GM12878 (cell line): ENCODE data around the gene FAM111B. TPM values are rescaled to one million over a fixed set of nuclear protein-coding genes. Genes with fewer than 3 reads are reported as not detected.

Experiments
- BRCA1 ChIP-seq: IDR thresholded peaks from 2 replicates; pipeline ENCODE4 v1.6.1; 2011; ENCODE audit warnings: low read depth, low read length, improper control_type of control experiment
- E2F8 ChIP-seq: fragments of 450-650 bp; IDR thresholded peaks from 2 replicates; pipeline ENCODE4 v1.6.1; 2018; ENCODE audit warnings: mild to moderate bottlenecking, low read depth, moderate library complexity; ENCODE audit not compliant: partially characterized antibody
- EGR1 ChIP-seq, 2 experiments: IDR thresholded peaks; 1 replicate in 1 of 2; 2 replicates in 1 of 2; pipeline ENCODE4 v1.6.1; 2011 to 2012; ENCODE audit warnings: low read depth in 2 of 2, low read length in 2 of 2, borderline replicate concordance in 1 of 2, mild to moderate bottlenecking in 1 of 2, moderate library complexity in 1 of 2
- ELK1 ChIP-seq: IDR thresholded peaks from 2 replicates; pipeline ENCODE4 v1.6.1; 2012; ENCODE audit warnings: low read depth, low read length, improper control_type of control experiment
- HDGF ChIP-seq: fragments of 450-650 bp; IDR thresholded peaks from 2 replicates; pipeline ENCODE4 v1.6.1; 2016; ENCODE audit warnings: antibody characterized with exemption
- IKZF2 ChIP-seq, 2 experiments: fragments of 450-650 bp; IDR thresholded peaks; 2 replicates each; pipeline ENCODE4 v1.6.1; 2017; ENCODE audit warnings: mild to moderate bottlenecking in 2 of 2, moderate library complexity in 2 of 2
- IRF5 ChIP-seq: fragments of 450-650 bp; IDR thresholded peaks from 2 replicates; pipeline ENCODE4 v1.6.1; 2017; ENCODE audit warnings: borderline replicate concordance
- MYB ChIP-seq: fragments of 150-350 bp; IDR thresholded peaks from 2 replicates; pipeline ENCODE4 v1.6.1; 2014; ENCODE audit warnings: mild to moderate bottlenecking, low read depth, low read length, borderline replicate concordance
- NFXL1 ChIP-seq: fragments of 450-650 bp; IDR thresholded peaks from 2 replicates; pipeline ENCODE4 v1.6.1; 2017; ENCODE audit warnings: antibody characterized with exemption, mild to moderate bottlenecking, borderline replicate concordance
- NR2C1 ChIP-seq: fragments of 450-650 bp; IDR thresholded peaks from 2 replicates; pipeline ENCODE4 v1.6.1; 2017; ENCODE audit warnings: antibody characterized with exemption, mild to moderate bottlenecking, moderate library complexity
- NRF1 ChIP-seq: conservative IDR thresholded peaks from 2 replicates; pipeline ENCODE4 v1.6.1; 2011; ENCODE audit warnings: mild to moderate bottlenecking, low read depth, low read length, improper control_type of control experiment
- PAX5 ChIP-seq: IDR thresholded peaks from 2 replicates; pipeline ENCODE4 v1.6.1; 2011; ENCODE audit warnings: low read depth, low read length, borderline replicate concordance
- PKNOX1 ChIP-seq: fragments of 450-650 bp; IDR thresholded peaks from 2 replicates; pipeline ENCODE4 v1.6.1; 2016; ENCODE audit warnings: mild to moderate bottlenecking
- POLR2AphosphoS2 ChIP-seq: IDR thresholded peaks from 2 replicates; pipeline ENCODE4 v1.6.1; 2011; ENCODE audit warnings: low read depth, mild to moderate bottlenecking, low read length, improper control_type of control experiment, moderate library complexity
- POU2F2 ChIP-seq: IDR thresholded peaks from 3 replicates; pipeline ENCODE4 v1.6.1; 2011; ENCODE audit warnings: low read depth, mild to moderate bottlenecking, low read length, borderline replicate concordance
- RFX5 ChIP-seq: IDR thresholded peaks from 2 replicates; pipeline ENCODE4 v1.6.1; 2011; ENCODE audit warnings: low read depth, low read length, improper control_type of control experiment
- SMARCA5 ChIP-seq: fragments of 450-650 bp; IDR thresholded peaks from 2 replicates; pipeline ENCODE4 v1.6.1; 2017; ENCODE audit warnings: mild to moderate bottlenecking
- SPI1 ChIP-seq: IDR thresholded peaks from 2 replicates; pipeline ENCODE4 v1.6.1; 2011; ENCODE audit warnings: low read depth, mild to moderate bottlenecking, low read length, moderate library complexity, borderline replicate concordance; ENCODE audit not compliant: insufficient read depth
- TARDBP ChIP-seq: IDR thresholded peaks from 2 replicates; pipeline ENCODE4 v1.6.1; 2016; ENCODE audit warnings: borderline replicate concordance
- YY1 ChIP-seq: IDR thresholded peaks from 2 replicates; pipeline ENCODE4 v1.6.1; 2011; ENCODE audit warnings: low read depth, mild to moderate bottlenecking, low read length
- polyA plus RNA-seq, 11 experiments: library from polyadenylated mRNA; depleted of rRNA in 4 of 11; unstranded in 6 of 11; stranded (reverse) in 5 of 11; fragments of >200 nt; fragmentation: Nextera tagmentation in 4 of 11; fragmentation: Illumina TruSeq in 1 of 11; extraction: Ambion mirVana in 4 of 11; extraction: Trizol in 1 of 11; gene quantifications; 1 replicate in 1 of 11; 2 replicates in 10 of 11; pipeline versions ENCODE4 v1.2.1 to v1.2.3, GENCODE V29; 2011 to 2016; ENCODE audit warnings: inconsistent platforms in 2 of 11, missing spikeins in 2 of 11, low read depth in 1 of 11
- total RNA-seq, 4 experiments: library from RNA; depleted of rRNA in 3 of 4; stranded (reverse); fragments of >200 nt in 3 of 4; fragmentation: Illumina TruSeq in 1 of 4; extraction: Trizol in 1 of 4; gene quantifications; 2 replicates each; pipeline versions ENCODE4 v1.2.1 to v1.2.3, GENCODE V29; 2013 to 2021

Gene FAM111B
- total and polyA plus RNA-seq, 10 of the 15 experiments (the other 5 are each of a cell fraction or from before 2014, with no cell fraction given), result 35.9 to 97.2 (median 62.1) TPM

GRCh38 chr11:59142530-59143507 is 35.8 kb downstream of the FAM111B start, which contains the start of gene FAM111A (continued):
- TF ChIP-seq NRF1 (0 out of 2 replicates have a peak, but pooled peaks have one; percentile 2), BRCA1 (peak; percentile 29; the same call in 1 of the 2 replicates), EGR1 (IDR thresholded peaks at IDR 0.05; ENCODE audit: borderline replicate concordance in 1 of 2, low read depth in 2 of 2, low read length in 2 of 2) (peak in 1 of 2 experiments; percentile 50; a peak in 1 of 3 replicates), E2F8 (no peak), IKZF2 (IDR thresholded peaks at IDR 0.05) (peak; percentile 92 to 93), POU2F2 (0 out of 3 replicates have a peak, but pooled peaks have one; percentile 31), IRF5 (no peak), NR2C1 (no peak), PAX5 (no peak), HDGF (peak; percentile 88), ELK1 (no peak), MYB (no peak), RFX5 (peak; percentile 91), NFXL1 (no peak), PKNOX1 (peak; percentile 68), TARDBP (no peak), SPI1 (peak; percentile 22; the same call in 1 of the 2 replicates), YY1 (peak; percentile 62; the same call in 1 of the 2 replicates), POLR2AphosphoS2 (no peak; the same call in 1 of the 2 replicates), SMARCA5 (peak; percentile 36; the same call in 1 of the 2 replicates)
